ENCODE measurements around the gene EIF2S3.

DNA sequence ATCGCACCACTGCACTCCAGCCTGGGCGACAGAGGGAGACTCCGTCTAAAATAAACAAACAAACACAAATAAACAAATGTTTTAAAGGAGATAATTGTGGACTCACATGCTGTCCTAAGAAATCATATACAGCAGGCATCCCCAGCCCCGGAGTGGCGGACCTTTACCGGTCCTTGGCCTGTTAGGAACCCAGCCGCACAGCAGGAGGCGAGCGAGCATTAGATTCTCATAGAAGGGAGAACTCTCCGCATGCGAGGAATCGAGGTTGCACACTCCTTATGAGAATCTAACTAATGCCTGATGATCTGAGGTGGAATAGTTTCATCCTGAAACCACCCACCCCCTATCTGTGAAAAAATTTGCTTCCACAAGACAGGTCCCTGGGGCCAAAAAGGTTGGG is 39.0 kb downstream of the EIF2S3 start:
- no peak for TF ChIP-seq TAF1 (IDR thresholded peaks at IDR 0.05; ENCODE audit: low read depth, low read length)
- no peak for TF ChIP-seq POLR2AphosphoS5 (IDR thresholded peaks at IDR 0.05; ENCODE audit: low read depth, low read length)
- TF ChIP-seq POLR2A (IDR thresholded peaks at IDR 0.05; ENCODE audit: low read depth, low read length): no peak
- no peak for TF ChIP-seq POU2F2 (IDR thresholded peaks at IDR 0.05; ENCODE audit: low read depth, low read length)

All from GM12891 (cell line).